Measurements from ENCODE around the gene CREM. TPM values are rescaled to one million over a fixed set of nuclear protein-coding genes. Genes with fewer than 3 reads are reported as not detected.
A peak's percentile ranks its signal among the peaks of the same experiment; 100 is the strongest.

Gene CREM
- total and polyA plus RNA-seq, 4 donors = 26.8 to 44.7 (median 38.3) TPM

GRCh38 chr10:35188954-35189353 is 62.3 kb downstream of the CREM start:
- Histone ChIP-seq H3K36me3 (ENCODE audit: control insufficient read depth in 4 of 4, insufficient read depth in 4 of 4, low read length in 4 of 4) (peaks cover 0 to 1% (median 0%) of the 10 kb centered on the region in 4 donors), H3K9ac (ENCODE audit: insufficient read depth in 1 of 2, low read length in 2 of 2) (no peak overlapping the region), H3K4me3 (no peak overlapping the region), H3K27me3 (ENCODE audit: control insufficient read depth in 3 of 3, insufficient read depth in 3 of 3, low read length in 2 of 3) (no peaks in the 10 kb centered on the region), H3K9me3 (ENCODE audit: control insufficient read depth in 4 of 4, insufficient read depth in 3 of 4, low read length in 3 of 4) (no peaks in the 10 kb centered on the region), H3K27ac (ENCODE audit: low read depth in 1 of 2, low read length in 1 of 2) (no peak overlapping the region), H3K4me1 (ENCODE audit: control insufficient read depth in 5 of 5, insufficient read depth in 5 of 5, low read length in 5 of 5) (peaks cover 0 to 4% (median 0%) of the 10 kb centered on the region in 5 donors)
- DNase-seq = no peak
- 97% methylated on average over 3 of the region's 3 CpGs for WGBS, 2 donors
- TF ChIP-seq CTCF (IDR thresholded peaks at IDR 0.05; ENCODE audit: control extremely low read depth, extremely low read depth) = no peak
- ATAC-seq (ENCODE audit: insufficient read depth, low FRiP score) = no peak

GRCh38 chr10:35191523-35191922 is 64.9 kb downstream of the CREM start:
- Histone ChIP-seq H3K4me1 (ENCODE audit: control insufficient read depth in 5 of 5, insufficient read depth in 5 of 5, low read length in 5 of 5) (peaks cover 0 to 16% (median 5%) of the 10 kb centered on the region in 5 donors), H3K27me3 (ENCODE audit: control insufficient read depth in 3 of 3, insufficient read depth in 3 of 3, low read length in 2 of 3) (no peaks in the 10 kb centered on the region), H3K36me3 (ENCODE audit: control insufficient read depth in 4 of 4, insufficient read depth in 4 of 4, low read length in 4 of 4) (peaks cover 0 to 1% (median 0%) of the 10 kb centered on the region in 4 donors), H3K4me3 (no peak overlapping the region), H3K27ac (ENCODE audit: low read depth in 1 of 2, low read length in 1 of 2) (peak overlapping the region; percentile 26 to 82), H3K9ac (ENCODE audit: insufficient read depth in 1 of 2, low read length in 2 of 2) (peak overlapping the region in 1 of 2 donors; percentile 26), H3K9me3 (ENCODE audit: control insufficient read depth in 4 of 4, insufficient read depth in 3 of 4, low read length in 3 of 4) (no peaks in the 10 kb centered on the region)
- no peak for TF ChIP-seq CTCF (IDR thresholded peaks at IDR 0.05; ENCODE audit: control extremely low read depth, extremely low read depth)
- DNase-seq (peak in 2 of 3 donors; percentile 36 to 56), ATAC-seq (ENCODE audit: insufficient read depth, low FRiP score) (peak; percentile 32)
- WGBS, 2 donors = 13 to 28% methylated on average over 2 of the region's 2 CpGs

- Histone ChIP-seq H3K4me3 (no peak overlapping the region), H3K9ac (ENCODE audit: insufficient read depth in 1 of 2, low read length in 2 of 2) (no peak overlapping the region), H3K27ac (ENCODE audit: low read depth in 1 of 2, low read length in 1 of 2) (no peak overlapping the region), H3K4me1 (ENCODE audit: control insufficient read depth in 5 of 5, insufficient read depth in 5 of 5, low read length in 5 of 5) (peaks cover 0 to 16% (median 5%) of the 10 kb centered on the region in 5 donors), H3K36me3 (ENCODE audit: control insufficient read depth in 4 of 4, insufficient read depth in 4 of 4, low read length in 4 of 4) (peaks cover 0 to 1% (median 0%) of the 10 kb centered on the region in 4 donors), H3K9me3 (ENCODE audit: control insufficient read depth in 4 of 4, insufficient read depth in 3 of 4, low read length in 3 of 4) (no peaks in the 10 kb centered on the region), H3K27me3 (ENCODE audit: control insufficient read depth in 3 of 3, insufficient read depth in 3 of 3, low read length in 2 of 3) (no peaks in the 10 kb centered on the region)
- TF ChIP-seq CTCF (IDR thresholded peaks at IDR 0.05; ENCODE audit: control extremely low read depth, extremely low read depth) = no peak
- DNase-seq = no peak
- ATAC-seq (ENCODE audit: insufficient read depth, low FRiP score) = no peak
- WGBS, 2 donors = 37 to 41% methylated on average over 3 of the region's 3 CpGs
Observed at GRCh38 chr10:35192645-35193249, 66.1 kb downstream of the CREM start.

GRCh38 chr10:35194471-35194870 is 67.8 kb downstream of the CREM start:
- H3K27ac ChIP-seq (ENCODE audit: low read depth in 1 of 2, low read length in 1 of 2) = no peak overlapping the region
- no peak overlapping the region for H3K9ac ChIP-seq (ENCODE audit: insufficient read depth in 1 of 2, low read length in 2 of 2)
- peaks cover 0 to 16% (median 5%) of the 10 kb centered on the region in 5 donors for H3K4me1 ChIP-seq (ENCODE audit: control insufficient read depth in 5 of 5, insufficient read depth in 5 of 5, low read length in 5 of 5)
- no peaks in the 10 kb centered on the region for H3K9me3 ChIP-seq (ENCODE audit: control insufficient read depth in 4 of 4, insufficient read depth in 3 of 4, low read length in 3 of 4)
- H3K27me3 ChIP-seq (ENCODE audit: control insufficient read depth in 3 of 3, insufficient read depth in 3 of 3, low read length in 2 of 3) = no peaks in the 10 kb centered on the region
- no peaks in the 10 kb centered on the region for H3K36me3 ChIP-seq (ENCODE audit: control insufficient read depth in 4 of 4, insufficient read depth in 4 of 4, low read length in 4 of 4)
- DNase-seq (no peak), ATAC-seq (ENCODE audit: insufficient read depth, low FRiP score) (no peak)
- no peak overlapping the region for H3K4me3 ChIP-seq
- no peak for TF ChIP-seq CTCF (IDR thresholded peaks at IDR 0.05; ENCODE audit: control extremely low read depth, extremely low read depth)
